GM19240 (cell line): ENCODE data around the gene BACE1-AS.

Experiments
- DNase-seq: peaks from one replicate; pipeline ENCODE4 v3.0.0; 2011; ENCODE audit warnings: low spot score; ENCODE audit not compliant: insufficient read length

Gene BACE1-AS

DNA sequence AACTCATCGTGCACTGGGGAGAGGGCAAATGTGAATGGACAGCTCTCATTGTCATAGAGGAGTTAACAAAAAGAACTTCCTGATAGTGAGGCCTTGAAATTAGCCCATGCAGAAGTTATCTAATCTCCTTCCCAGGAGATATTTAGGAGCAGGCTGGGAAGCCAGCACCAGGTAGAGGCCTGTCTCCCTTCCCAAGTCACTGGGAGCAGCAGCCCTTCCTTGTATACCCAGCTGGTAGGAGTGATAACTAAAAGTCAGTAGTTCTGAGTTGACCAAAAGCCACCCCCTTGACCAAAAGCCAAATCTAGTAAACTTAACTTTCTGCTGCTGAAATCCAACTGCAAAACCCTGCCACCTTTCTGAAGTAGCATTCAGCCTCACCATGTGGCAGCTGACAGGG is 1.4 kb upstream of the BACE1-AS start:
- no peak for DNase-seq

DNA sequence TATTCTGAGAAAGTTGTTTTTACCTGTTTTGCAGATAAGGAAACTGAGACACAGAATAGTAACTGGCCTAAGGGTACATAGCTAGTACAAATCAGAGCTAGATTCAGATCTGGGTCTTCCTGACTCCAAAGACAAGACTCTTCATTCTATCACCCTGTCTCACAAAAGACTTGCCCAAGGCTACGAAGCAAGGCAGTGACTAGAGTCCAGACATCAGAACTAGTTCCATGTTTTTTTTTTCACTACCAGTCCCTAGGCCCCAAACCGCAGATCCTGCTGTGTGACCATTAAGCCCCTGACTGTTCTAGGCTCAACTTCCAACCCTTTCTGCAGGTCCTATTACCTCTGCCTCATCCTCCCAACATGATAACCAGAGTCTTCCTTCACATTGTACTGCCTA is 1.5 kb downstream of the BACE1-AS start:
- no peak for DNase-seq

DNA sequence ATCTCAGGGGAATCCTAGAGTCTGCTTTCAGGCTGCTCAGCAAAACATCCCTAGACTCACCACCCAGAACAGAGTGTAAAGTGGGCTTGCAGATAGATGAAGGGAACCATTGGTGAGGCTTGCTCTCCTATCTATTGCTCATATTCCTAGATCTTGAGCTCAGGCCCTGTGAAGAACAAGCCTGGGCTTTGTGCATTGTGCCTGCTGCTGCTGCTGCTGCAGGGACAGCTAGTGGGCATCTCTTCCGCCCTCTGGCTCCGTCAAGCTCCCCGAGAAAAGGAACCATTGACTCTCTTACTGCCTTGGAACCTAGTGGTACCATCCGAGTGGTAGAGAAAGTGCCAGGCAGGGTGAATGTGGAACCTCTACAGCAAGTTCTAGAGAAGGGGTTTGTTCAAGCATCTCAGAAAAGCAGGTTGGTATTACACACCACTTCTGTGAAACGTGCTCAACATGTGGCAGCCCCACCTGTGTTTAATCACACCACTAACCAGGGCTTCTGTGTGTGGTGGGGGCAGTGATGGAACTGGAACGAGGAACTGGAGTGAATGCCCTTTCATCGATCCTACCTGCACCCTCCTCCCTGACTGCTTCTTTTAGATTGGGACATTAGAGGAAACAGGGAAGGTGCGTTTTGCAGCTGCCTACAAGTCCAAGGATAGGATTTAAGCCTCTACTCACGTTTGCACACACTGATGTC is 4.4 kb downstream of the BACE1-AS start:
- no peak for DNase-seq

DNA sequence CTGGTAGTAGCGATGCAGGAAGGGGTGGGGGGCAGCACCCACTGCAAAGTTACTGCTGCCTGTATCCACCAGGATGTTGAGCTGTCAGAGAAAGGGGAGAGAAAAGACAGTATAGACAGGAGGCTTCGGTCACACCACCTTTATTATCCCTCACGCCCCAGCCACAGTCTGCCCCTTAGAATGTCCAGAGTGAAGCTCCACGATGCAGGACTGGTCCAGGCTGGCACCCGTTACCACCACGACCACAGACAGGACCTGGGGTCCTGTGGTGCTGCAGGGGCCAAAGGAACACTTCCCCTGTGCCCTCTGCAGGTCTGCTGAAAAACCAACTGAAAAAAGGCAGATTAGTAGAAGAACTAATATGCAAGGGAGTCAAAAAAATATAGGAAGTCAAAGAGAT is 5.7 kb downstream of the BACE1-AS start:
- no peak for DNase-seq

DNA sequence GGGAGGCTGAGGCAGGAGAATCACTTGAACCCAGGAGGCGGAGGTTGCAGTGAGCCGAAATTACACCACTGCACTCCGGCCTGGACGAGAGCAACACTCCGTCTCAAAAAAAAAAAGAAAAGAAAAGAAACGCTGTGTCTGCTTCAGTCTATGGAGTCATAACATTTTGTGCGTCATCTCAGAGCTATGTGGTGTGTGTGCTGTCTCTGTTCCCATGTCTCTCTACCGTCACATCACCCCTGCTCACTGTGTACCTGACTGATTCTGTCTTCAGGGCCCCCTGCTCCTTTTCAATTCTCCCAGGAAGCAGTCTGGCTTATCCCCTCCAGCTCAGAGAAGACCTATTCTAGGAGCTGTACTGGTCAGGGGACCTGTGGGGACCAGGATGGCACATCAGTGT is 7.0 kb downstream of the BACE1-AS start:
- DNase-seq, result no peak

DNA sequence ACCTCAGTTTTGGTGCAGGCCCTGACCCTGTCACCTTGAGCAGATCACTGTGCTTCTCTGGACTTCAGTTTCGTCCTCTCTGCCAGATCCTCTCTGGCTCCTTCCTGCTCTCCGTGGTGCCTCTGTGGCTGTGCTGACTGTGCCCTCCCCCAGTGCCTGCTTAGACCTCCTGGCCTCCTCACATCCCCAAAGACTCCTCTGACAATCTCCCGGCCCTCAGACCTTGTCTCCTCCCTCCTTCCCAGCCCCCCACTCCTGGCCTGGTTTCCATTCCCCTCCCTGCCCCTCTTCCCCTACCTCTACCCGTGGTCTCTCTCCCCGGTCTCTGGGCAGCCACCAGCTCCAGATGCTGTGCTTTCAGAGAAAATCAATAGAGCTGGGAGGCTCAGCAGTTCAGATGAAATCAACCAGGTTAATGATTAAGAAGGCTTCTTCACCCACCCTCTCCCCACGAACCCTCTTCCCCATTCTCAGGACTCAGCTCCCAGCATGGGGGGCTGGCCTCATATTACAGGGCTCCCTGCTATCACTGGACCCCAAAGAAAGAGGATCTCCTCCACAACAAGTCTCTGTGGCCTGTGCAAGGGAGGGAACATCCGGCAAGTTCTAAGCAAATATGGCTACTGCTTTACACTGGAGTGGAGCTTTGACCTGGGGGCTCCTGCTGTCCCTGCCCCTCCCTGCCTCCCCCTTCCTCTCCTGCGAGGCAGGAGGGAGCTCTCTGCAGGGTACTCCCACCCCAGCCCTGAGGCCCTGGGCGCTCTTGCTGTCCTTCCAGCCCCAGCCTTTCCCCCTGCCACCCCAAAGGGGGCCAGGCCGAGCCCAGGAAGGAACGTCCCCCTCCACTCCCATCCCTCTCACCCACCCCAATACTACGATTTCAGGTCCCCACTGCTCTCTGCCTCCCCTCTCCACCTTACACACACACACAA is 8.5 kb downstream of the BACE1-AS start:
- no peak for DNase-seq

DNA sequence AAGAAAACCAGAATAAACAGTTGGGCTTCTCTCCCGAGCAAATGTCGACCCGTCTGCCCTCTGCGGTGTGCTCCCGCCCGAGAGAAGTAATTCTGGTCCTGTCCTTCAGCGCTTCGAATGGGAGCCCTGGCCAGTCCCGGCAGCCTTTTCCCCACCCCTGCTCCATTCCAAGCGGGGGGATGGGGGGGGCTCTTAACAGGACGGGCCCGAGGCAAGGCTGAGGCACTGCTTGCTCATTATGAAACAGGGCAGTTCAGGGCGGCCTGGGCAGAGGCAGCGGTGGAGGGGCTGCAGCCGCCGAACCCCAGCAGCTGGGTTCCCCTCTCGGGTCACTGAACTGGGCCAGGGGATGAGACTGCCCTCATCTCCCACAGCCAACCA is 9.1 kb downstream of the BACE1-AS start:
- no peak for DNase-seq

DNA sequence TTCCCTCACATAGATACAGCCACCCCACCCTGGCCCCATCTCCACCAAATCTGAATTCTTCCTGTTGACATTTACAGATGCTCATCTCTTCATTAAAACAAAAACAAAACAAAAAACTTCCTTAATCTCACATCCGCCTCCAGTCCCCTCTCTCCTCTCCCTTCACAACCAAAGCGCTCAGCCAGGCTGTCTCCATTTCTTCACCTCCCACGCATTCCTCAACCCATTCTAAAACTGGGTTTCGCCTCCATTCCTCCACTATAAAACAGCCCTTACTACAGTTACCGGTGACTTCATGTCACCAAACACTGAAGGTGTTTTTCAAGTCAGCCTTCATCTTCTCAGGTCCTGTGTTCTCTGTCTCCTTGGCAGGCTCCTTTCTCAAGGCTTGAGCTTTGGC is 9.6 kb downstream of the BACE1-AS start:
- DNase-seq, result no peak

DNA sequence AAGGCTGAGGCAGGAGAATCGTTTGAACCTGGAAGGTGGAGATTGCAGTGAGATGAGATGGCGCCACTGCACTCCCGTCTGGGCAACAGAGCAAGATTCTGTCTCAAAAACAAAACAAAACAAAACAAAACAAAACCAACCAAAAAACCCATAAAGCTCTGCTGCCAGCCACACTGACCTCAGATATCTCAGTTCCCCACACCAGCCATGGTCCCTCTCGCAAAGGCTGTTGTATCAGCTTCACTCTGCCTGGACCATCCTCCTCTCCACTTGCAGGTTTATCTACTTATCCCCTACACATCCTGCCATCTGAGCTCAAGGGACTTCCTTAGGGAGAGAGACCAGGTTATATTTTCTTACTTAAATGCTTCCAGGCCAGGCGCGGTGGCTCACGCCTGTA is 11.1 kb downstream of the BACE1-AS start:
- no peak for DNase-seq

DNA sequence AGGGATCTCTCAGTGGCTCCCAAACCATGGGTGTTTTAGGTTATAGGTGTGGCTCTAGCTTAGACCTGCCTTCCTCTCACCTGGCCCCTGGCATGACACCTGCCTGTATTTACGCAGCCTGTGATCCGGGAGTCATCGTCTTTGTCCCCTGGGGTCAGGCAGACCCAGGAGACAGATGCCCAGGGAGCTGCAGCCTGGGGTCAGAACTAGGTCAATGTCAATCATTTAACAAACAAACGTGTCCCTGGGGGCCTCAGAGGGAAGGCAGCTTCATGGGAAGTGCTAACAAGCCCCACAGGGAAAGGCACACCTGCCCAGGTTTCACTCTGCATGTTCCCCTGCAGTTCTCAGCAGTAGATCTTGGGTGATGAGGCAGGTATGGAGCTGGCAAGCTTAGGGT is 12.0 kb downstream of the BACE1-AS start:
- no peak for DNase-seq

DNA sequence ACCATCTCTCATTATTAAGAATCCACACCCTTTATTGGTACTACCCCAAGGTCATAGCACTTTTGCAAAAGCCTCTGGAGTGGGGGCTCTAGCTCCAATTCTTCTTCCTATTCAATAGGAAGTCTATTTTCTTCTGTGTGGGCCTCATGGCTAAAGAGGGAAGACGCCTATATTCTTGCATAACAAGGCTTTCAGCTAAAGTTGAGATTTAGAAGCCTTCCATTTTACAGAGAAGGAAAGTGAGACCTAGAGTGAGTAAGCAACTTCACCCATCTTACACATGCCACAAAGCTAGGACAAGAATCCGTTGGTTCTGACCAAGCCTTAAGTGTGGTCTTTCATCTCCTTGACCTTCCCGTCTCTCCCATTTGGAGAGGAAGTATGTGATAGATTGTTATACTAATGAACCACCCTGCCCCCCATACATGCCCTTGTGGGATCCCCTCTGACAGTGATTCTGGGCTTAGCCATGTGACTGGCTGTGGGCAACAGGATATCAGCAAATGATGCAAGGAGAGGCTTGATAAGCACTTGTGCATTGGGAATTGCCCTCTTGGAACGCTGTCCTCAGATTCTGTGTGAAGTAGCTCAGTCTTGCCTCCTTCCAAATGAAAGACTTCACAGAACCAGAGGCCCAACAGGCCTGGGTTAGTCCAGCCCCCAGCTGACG is 12.6 kb downstream of the BACE1-AS start:
- no peak for DNase-seq

DNA sequence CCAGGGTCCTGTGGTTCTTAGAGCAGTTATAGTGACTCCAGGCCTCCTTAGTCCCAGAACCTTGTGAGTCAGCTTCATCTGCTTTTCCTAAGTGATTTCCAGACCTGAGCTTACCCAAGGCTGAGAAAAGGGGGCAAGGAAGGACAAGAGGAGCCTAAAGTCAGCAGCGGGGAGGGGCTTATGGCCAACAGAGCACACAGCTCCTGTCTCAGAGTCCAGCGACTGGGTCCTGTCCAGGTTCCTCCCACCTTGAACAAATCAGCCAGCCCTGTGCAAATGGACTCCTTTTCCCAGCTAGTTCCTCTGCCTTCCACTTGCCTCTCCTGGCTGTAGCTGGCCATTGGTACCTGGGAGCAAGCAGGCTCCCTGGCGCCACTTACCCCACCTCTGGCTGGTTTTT is 14.0 kb downstream of the BACE1-AS start:
- DNase-seq, result no peak

DNA sequence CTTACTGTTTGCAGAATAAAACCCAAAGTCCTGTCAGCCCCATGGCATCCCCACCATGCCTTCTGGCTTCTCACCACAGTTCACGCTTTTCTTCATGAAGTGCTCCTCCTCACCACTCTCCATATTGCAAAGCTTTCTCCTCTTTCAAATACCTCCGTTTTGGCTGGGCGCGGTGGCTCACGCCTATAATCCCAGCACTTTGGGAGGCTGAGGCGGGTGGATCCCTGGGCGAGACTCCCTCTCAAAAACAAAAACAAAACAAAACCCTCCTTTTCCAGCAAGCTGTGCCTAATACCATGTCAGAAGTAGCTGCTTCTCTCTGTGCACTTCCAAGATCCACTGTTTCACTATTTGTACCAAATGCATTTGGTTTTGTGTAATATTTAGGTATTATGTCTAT is 18.2 kb downstream of the BACE1-AS start:
- DNase-seq, result no peak

DNA sequence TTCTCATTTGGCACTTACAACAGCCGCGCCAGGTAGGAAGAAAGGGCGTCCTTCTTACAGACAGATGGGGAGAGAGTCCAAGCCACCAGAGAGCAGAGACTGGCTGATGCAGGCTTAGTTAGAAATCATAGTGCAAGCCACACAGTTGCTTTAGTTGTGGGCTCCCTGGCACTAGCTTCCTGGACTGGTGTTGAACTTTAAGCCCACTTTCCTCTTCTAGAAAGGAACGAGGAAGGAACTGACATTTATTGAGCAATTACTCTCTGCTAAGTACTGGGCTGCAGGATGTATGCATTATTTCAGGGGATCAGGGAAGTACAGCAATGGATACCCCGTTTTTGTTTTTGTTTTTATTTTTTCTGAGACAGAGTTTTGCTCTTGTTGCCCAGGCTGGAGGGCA is 21.9 kb downstream of the BACE1-AS start:
- no peak for DNase-seq

DNA sequence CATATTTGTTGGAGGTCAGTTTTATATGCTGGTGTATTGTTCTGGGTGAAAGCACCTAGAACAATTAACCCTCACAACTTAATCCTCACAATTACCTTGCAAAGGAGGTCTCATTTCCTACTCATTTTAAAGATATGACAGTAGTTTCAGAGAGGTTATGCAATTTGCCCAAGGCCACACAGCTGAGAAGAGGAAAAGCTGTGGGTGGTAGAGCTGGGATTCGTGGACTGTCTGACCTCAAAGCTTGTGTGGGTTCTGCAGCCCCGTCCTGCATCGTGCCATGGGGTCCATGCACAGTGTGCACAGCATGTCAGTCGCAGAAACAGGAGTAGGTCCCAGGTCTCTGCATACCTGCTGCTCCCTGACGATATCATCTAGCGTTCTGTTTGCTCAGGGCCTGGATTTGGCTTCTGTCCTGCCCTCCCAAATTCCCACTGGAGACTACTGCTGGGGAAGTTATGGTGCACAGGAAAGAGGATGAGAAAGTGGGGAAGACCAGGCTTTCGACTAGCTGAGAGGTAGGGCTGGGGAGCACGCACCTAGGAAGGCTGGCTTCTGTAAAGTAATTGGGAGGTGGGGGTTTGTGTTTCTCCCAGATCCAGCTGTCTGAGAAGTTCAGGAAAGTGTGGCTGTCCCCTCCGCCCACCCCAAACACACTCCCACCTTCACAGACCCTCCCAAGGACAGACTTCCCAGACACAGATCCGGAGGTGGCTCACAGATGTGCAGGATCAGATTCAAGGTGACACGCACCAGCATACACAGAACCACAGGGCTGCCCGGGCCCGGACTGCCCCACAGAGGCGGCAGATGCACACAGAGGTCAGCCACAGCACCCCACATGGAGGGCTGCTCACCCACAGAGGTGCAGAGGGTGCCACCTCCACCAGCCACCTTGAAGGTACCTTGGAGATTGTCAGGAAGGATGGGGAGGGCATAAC is 23.0 kb downstream of the BACE1-AS start:
- DNase-seq, result no peak

DNA sequence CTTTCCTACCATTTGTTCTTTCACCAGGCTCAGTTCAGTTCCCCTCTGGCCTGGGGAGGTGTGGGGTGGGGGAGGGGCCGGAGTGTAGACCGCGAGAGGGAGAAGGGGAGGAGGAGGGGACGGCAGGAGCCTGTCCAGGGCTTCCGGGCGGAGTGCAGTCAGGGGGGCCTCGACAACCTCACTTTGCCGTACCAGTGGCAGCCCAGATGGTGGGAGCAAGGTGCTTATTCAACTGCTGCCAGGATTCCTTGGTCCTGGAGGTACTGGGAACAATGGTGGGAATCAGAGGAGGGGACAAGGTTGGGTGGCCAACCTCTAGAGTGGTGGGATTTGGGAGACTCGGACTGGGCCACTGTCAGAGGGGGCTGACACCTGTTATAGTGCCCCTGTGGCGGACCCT is 23.7 kb downstream of the BACE1-AS start:
- DNase-seq, result no peak

DNA sequence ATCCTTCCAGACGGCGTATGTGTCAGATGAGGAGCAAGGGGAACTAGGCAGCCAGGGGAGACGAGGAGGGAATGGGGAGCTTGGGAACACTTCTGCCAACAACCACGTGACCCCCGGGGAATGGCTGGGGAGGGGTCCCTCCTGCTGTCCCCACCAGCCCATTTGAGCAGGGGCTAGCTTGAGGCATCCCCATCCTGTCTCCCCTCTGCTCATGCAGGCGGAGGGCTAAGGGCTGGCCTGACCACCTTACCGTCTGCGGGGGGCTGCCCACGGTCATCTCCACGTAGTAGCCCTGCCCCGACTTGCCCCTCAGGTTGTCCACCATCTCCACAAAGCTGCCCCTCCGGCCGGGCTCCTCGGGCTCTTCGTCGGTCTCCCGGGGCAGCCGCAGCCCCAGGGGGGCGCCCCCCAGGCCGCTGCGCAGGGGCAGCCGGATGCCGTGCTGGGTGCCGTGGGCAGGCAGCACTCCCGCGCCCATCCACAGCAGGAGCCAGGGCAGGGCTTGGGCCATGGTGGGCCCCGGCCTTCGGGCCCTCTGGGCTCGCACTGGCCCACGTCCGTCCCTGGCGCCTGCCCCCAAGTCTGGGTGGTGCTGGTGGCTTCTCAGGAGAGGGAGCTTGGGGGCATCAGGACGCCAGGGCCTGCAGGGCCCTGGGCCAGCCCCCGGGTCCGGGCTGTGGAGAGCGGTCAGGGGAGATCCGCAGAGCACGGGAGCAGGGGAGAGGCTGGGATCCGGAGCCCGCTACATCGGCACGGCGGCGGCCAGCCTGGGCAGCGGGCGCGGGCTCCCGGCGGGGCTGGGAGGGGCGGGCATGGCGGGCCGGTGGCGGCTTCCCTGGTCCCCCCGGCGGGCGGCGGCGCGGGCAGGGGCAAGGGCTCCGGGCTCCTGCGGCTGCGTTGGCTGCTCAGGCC is 24.4 kb downstream of the BACE1-AS start:
- DNase-seq, result no peak

DNA sequence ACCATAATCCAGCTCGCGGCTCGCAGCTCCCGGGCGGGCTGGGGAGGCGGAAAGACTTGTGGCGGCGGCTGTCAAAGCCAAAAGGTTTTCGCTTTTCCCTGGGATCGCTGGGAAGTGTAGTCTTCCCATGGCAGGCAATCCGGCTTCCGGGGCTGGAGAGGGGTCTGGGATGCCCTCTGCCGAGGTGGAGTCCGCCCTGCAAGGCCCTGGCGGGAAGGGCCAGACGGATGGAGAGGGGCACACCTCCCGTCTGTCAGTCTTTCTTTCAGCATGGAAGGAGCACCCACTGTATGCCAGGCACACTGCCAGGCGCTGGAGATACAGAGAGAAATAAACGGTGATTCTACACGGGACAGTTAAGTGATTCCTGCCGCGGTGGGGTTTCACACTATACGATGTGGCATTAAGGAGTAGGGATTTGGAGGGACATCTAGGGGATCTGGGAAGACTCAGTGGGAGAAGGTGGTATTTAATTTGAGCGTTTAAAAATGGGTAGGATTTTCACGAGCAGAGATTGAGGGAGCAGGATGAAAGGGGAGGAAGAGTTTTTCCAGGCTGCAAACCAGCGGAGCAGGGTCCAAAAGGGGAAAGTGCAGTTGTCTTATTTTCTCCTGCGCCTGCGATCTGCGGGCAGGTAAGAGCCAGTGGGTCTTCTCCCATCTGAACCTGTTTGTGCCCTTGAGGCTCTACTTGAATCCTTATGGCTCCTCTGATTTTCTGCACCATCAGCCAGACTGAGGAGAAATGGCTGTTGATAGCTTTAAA is 25.2 kb downstream of the BACE1-AS start, which contains the start of gene BACE1:
TSS of gene BACE1 (minus strand) at position 60 of the 765 bp plus-strand sequence. CDS start 461 bp downstream, outside the sequence.
- DNase-seq, result no peak

DNA sequence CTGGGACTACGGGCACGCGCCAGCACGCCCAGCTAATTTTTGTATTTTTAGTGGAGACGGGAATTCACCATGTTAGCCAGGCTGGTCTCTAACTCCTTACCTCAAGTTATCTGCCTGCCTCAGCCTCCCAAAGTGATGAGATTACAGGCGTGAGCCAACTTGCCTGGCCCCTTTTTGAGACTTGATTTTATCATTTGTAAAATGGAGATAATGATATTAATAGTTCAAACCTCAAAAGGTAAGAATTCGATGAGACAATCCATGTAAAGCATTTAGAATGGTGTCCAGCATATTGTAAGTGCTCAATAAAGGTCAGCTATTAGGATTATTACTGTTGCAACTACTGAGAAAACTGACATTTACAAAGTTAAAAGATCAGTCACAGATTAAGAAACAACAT is 27.6 kb downstream of the BACE1-AS start:
- DNase-seq, result no peak
